ENCODE measurements around the gene COX5A. TPM values are rescaled to one million over a fixed set of nuclear protein-coding genes. Genes with fewer than 3 reads are reported as not detected.
A peak's percentile ranks its signal among the peaks of the same experiment; 100 is the strongest.
"Not testable (repeated sequence)": the region's sequence is repeated elsewhere in the genome, so short reads cannot be mapped to it uniquely, and the experiment has no call there.

COX5A gene
- total and polyA plus RNA-seq, 3 donors from 2014 or later: 77.4 to 426 (median 107) TPM

DNA sequence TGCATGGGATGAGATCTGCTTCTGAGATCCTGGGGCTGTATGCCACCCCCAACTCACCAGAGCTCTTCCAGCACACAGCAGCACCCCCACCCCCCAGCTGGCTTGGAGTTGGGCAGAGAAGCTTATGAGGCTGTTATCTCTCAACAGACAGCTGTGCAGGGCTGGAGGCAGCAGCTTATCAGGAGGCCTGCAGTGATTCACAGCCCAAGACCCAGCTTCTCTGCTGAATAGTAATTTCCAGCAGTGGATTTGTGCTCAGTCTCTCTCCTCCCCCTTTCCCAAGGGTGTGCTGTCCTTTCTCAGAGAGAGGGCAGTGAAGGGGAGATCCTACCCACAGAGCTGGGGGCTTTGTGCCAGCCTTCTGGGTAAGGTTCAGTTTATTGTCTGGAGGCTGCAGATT, 16.6 kb upstream of the COX5A start:
- H3K9me3 ChIP-seq: no peaks in the 10 kb centered on the region

DNA sequence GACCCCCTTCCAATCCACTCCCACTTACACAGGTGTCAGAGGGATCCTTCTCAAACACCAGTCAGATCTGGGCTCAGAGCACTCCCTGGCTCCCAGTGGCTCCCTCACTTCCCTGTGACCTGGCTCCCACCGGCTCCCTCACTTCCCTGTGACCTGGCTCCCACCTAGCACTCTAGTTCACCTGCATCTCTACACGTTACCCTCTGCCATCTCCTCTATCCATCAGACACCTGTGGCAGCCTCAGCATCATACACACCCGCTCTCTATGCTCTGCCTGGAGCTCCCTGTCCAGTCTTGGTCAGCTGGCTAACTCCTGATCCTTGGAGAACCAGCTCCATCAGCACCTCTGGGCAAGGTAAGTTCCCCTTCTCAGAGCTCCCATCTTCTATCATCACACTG, 13.1 kb upstream of the COX5A start:
- intact Hi-C loops (cut with DNase I; ENCODE audit: low total_unique reads): loop anchor here (10.0 kb wide), 1 partner anchor 316 kb away; no protein-coding TSS in a partner anchor
- H3K27ac ChIP-seq: no peak overlapping the region
- H3K4me1 ChIP-seq: peaks cover 16% of the 10 kb centered on the region
- H3K9me3 ChIP-seq: no peaks in the 10 kb centered on the region
- H3K27me3 ChIP-seq: no peaks in the 10 kb centered on the region
- 65 to 73% methylated on average over 3 of the region's 3 CpGs for WGBS, 2 donors
- DNase-seq: no peak
- no peak for TF ChIP-seq POLR2A (IDR thresholded peaks at IDR 0.05)
- TF ChIP-seq, protein P1, sequence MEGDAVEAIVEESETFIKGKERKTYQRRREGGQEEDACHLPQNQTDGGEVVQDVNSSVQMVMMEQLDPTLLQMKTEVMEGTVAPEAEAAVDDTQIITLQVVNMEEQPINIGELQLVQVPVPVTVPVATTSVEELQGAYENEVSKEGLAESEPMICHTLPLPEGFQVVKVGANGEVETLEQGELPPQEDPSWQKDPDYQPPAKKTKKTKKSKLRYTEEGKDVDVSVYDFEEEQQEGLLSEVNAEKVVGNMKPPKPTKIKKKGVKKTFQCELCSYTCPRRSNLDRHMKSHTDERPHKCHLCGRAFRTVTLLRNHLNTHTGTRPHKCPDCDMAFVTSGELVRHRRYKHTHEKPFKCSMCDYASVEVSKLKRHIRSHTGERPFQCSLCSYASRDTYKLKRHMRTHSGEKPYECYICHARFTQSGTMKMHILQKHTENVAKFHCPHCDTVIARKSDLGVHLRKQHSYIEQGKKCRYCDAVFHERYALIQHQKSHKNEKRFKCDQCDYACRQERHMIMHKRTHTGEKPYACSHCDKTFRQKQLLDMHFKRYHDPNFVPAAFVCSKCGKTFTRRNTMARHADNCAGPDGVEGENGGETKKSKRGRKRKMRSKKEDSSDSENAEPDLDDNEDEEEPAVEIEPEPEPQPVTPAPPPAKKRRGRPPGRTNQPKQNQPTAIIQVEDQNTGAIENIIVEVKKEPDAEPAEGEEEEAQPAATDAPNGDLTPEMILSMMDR (IDR thresholded peaks at IDR 0.05): no peak
- no peaks in the 10 kb centered on the region for H3K36me3 ChIP-seq (ENCODE audit: low read depth, missing control alignments)
- no peak overlapping the region for H3K4me3 ChIP-seq

More for the DNA sequence above, 16.6 kb upstream of the COX5A start:
- Histone ChIP-seq H3K27me3 (no peaks in the 10 kb centered on the region), H3K4me3 (peak overlapping the region; percentile 62 to 68), H3K27ac (peak overlapping the region in 1 of 2 donors; percentile 89), H3K4me1 (peaks cover 34% of the 10 kb centered on the region), H3K36me3 (ENCODE audit: low read depth, missing control alignments) (no peaks in the 10 kb centered on the region)
- intact Hi-C loops (cut with DNase I; ENCODE audit: low total_unique reads): loop anchor here (10.0 kb wide), 1 partner anchor 320 kb away; no protein-coding TSS in a partner anchor
- TF ChIP-seq, protein P1 (IDR thresholded peaks at IDR 0.05): no peak
- DNase-seq: peak; percentile 59

DNA sequence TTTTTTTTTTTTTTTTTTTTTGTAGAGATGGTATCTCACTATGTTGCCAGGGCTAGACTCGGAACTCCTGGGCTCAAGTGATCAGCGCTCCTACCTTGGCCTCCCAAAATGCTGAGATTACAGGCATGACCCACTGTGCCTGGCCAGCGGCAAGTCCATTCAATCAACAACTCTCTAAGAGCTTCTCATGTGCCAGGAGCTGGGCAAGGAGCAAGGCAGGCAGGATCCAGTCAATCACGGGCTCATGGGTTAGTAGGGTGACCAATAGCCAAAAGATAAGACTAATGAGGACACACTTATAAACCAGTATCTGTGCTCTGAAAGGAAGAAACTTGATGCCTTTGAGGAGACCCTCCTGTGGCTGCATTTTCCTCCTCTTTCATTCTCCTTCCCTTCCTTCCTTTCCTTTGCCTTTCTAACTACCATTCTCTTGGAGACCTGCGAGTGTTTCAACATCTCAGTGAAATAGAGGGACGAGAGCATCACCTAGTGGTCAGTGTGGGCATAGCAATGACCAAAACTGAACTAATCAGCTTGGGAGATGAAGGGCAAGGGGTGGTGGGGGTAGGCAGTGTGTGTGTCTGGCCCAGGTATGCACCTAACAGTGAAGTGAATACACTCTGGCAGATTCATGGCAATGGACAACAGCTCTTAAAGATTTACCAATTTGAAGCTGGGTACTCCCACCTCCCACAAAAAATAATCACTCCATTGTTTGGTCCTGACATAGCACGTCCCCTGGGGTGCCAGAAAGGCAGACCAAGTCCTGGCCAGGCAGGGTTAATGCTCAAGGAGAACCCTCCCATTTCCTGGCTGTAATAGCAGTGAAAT, 12.4 kb upstream of the COX5A start:
- no peak for TF ChIP-seq POLR2A (IDR thresholded peaks at IDR 0.05)
- TF ChIP-seq, protein P1 (IDR thresholded peaks at IDR 0.05): peak; percentile 98 to 99 (median 99)
- Histone ChIP-seq H3K4me1 (peaks cover 16% of the 10 kb centered on the region), H3K9me3 (no peaks in the 10 kb centered on the region), H3K4me3 (no peak overlapping the region), H3K27ac (no peak overlapping the region), H3K36me3 (ENCODE audit: low read depth, missing control alignments) (no peaks in the 10 kb centered on the region), H3K27me3 (no peaks in the 10 kb centered on the region)
- DNase-seq: peak; percentile 91
- 46% methylated on average over 7 of the region's 7 CpGs for WGBS, 2 donors
- intact Hi-C loops (cut with DNase I; ENCODE audit: low total_unique reads): loop anchor here (10.0 kb wide), 1 partner anchor 315 kb away; no protein-coding TSS in a partner anchor

DNA sequence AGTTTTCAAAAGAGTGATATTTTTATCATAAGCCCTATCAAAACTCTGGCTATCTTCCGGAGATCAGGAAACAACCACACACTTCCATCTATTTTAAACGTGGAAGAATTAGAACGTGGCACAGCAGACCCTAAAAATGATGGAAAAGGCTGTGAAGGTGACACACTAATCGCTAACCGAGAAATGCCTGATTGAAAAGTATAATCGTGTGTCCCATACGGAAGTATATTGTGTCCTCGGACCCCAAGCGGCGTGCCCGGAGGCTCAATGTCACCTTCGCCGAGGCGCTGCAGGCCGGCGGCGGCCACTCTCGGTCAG, 642 bp downstream of the COX5A start:
- Histone ChIP-seq H3K36me3 (ENCODE audit: low read depth, missing control alignments) (no peaks in the 10 kb centered on the region), H3K27me3 (no peaks in the 10 kb centered on the region), H3K9me3 (no peaks in the 10 kb centered on the region), H3K4me3 (peak overlapping the region; percentile 96 to 100), H3K27ac (peak overlapping the region; percentile 86 to 91), H3K4me1 (peaks cover 13% of the 10 kb centered on the region)
- intact Hi-C loops (cut with DNase I; ENCODE audit: low total_unique reads): no loop called here
- 0% methylated on average over 12 to 18 of the region's 18 CpGs for WGBS, 2 donors
- no peak for TF ChIP-seq POLR2A (IDR thresholded peaks at IDR 0.05)
- TF ChIP-seq, protein P1 (IDR thresholded peaks at IDR 0.05): no peak
- DNase-seq: no peak

DNA sequence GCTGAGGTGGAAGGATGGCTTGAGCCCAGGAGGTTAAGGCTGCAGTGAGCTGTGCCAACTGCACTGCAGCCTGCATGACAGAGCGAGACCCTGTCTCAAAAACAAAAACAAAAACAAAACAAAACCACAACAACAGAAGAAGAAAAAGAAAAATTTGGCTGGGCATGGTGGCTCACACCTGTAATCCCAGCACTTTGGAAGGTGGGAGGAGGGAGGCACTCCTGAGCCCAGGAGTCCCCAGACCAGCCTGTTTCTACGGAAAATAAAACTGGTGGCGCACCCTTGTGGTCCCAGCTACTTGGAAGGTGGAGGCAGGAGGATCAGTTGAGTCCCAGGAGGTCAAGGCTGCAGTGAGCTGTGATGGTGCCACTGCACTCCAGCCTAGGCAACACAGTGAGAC, 2.7 kb downstream of the COX5A start:
- intact Hi-C loops (cut with DNase I; ENCODE audit: low total_unique reads); H3K27ac ChIP-seq; H3K4me3 ChIP-seq; H3K36me3 ChIP-seq (ENCODE audit: low read depth, missing control alignments); DNase-seq; H3K27me3 ChIP-seq; H3K9me3 ChIP-seq: not testable (repeated sequence)
- WGBS, 2 donors: 84 to 95% methylated on average over 3 of the region's 3 CpGs
- peaks cover 13% of the 10 kb centered on the region for H3K4me1 ChIP-seq

Data from testis (tissue), 3 donors.